HG03460 (cell line): Measurements from ENCODE around the gene CDRT4.

Source experiments
- ATAC-seq: cut with Tn5 transposase; IDR thresholded peaks from one replicate; pipeline ENCODE4 v1.9.1; 2021; ENCODE audit not compliant: unreplicated experiment

Gene CDRT4

GRCh38 chr17:15398291-15398690 is 69.1 kb downstream of the CDRT4 start:
- no peak for ATAC-seq

- ATAC-seq, result no peak
Observed at GRCh38 chr17:15397620-15398019, 69.8 kb downstream of the CDRT4 start.

GRCh38 chr17:15395091-15395490 is 72.3 kb downstream of the CDRT4 start:
- no peak for ATAC-seq

GRCh38 chr17:15393414-15393813 is 74.0 kb downstream of the CDRT4 start:
- no peak for ATAC-seq

GRCh38 chr17:15392326-15392741 is 75.1 kb downstream of the CDRT4 start:
- no peak for ATAC-seq

- no peak for ATAC-seq
Observed at GRCh38 chr17:15388356-15389041, 78.9 kb downstream of the CDRT4 start.

GRCh38 chr17:15386083-15386482 is 81.3 kb downstream of the CDRT4 start:
- ATAC-seq, result no peak
